Natural killer cell treated with Interleukin-12 subunit alpha and Interleukin-12 subunit beta and Interleukin-15 and Interleukin-18, amount 100 ng/mL, for 72 hours (primary cell): Measurements from ENCODE around the gene MACROD2. TPM values are rescaled to one million over a fixed set of nuclear protein-coding genes. Genes with fewer than 3 reads are reported as not detected.
"Not testable (repeated sequence)": the region's sequence is repeated elsewhere in the genome, so short reads cannot be mapped to it uniquely, and the experiment has no call there.

Experiments used
- ATAC-seq, 2 donors: fragments of 150-1000 bp; cut with Tn5 transposase in 1 of 2; sonication (Bioruptor Pico), chemical (Tn5 transposase) in 1 of 2; 2 replicates each; pipeline ENCODE4 v1.10.0; 2021
- DNase-seq: peaks from one replicate; pipeline ENCODE4 v3.0.0; 2022; ENCODE audit warnings: low spot score
- H3K27ac Mint-ChIP-seq, 2 donors: 1 replicate in 1 of 2; 2 replicates in 1 of 2; pipeline ENCODE4 v1.8.0; 2022; ENCODE audit warnings: mixed read lengths in 2 of 2, mild to moderate bottlenecking in 1 of 2, moderate library complexity in 1 of 2
- H3K27me3 Mint-ChIP-seq, 2 donors: 1 replicate in 1 of 2; 2 replicates in 1 of 2; pipeline ENCODE4 v1.8.0; 2022; ENCODE audit warnings: mixed read lengths in 2 of 2
- H3K36me3 Mint-ChIP-seq: one replicate; pipeline ENCODE4 v1.8.0; 2022; ENCODE audit warnings: mixed read lengths
- H3K4me1 Mint-ChIP-seq, 2 donors: 1 replicate in 1 of 2; 2 replicates in 1 of 2; pipeline ENCODE4 v1.8.0; 2022; ENCODE audit warnings: low read depth in 2 of 2, mixed read lengths in 2 of 2, mild to moderate bottlenecking in 1 of 2
- H3K4me3 Mint-ChIP-seq: one replicate; pipeline ENCODE4 v1.8.0; 2022; ENCODE audit warnings: mixed read lengths
- H3K9me3 Mint-ChIP-seq: 2 replicates; pipeline ENCODE4 v1.8.0; 2022; ENCODE audit warnings: mixed read lengths
- total RNA-seq, 2 donors: library from RNA; stranded (reverse); gene quantifications; one replicate each; pipeline ENCODE4 v1.2.3, GENCODE V29; 2022

Gene MACROD2
- total RNA-seq, 2 donors from 2014 or later, result not detected

- H3K4me3 Mint-ChIP-seq, result no peak overlapping the region
Measured at GRCh38 chr20:14030991-14031390, 35.7 kb downstream of the MACROD2 start.

GRCh38 chr20:14033310-14033709 is 38.0 kb downstream of the MACROD2 start:
- no peaks in the 10 kb centered on the region for H3K4me1 Mint-ChIP-seq
- ATAC-seq, result no peak

More at GRCh38 chr20:14030991-14031390, 35.7 kb downstream of the MACROD2 start:
- Mint-ChIP-seq H3K9me3 (peaks cover 3% of the 10 kb centered on the region), H3K27me3 (no peaks in the 10 kb centered on the region), H3K4me1 (no peaks in the 10 kb centered on the region), H3K27ac (no peak overlapping the region), H3K36me3 (peaks cover 4% of the 10 kb centered on the region)
- no peak for ATAC-seq
- no peak for DNase-seq

GRCh38 chr20:14036567-14036966 is 41.3 kb downstream of the MACROD2 start:
- DNase-seq (no peak), ATAC-seq (no peak)
- no peak overlapping the region for H3K27ac Mint-ChIP-seq
- H3K9me3 Mint-ChIP-seq, result peaks cover 3% of the 10 kb centered on the region
- no peaks in the 10 kb centered on the region for H3K36me3 Mint-ChIP-seq
- H3K27me3 Mint-ChIP-seq, result no peaks in the 10 kb centered on the region
- no peaks in the 10 kb centered on the region for H3K4me1 Mint-ChIP-seq
- no peak overlapping the region for H3K4me3 Mint-ChIP-seq

More at GRCh38 chr20:14033310-14033709, 38.0 kb downstream of the MACROD2 start:
- H3K36me3 Mint-ChIP-seq, result no peaks in the 10 kb centered on the region
- no peaks in the 10 kb centered on the region for H3K27me3 Mint-ChIP-seq
- no peak overlapping the region for H3K4me3 Mint-ChIP-seq
- no peak for DNase-seq
- H3K9me3 Mint-ChIP-seq, result no peaks in the 10 kb centered on the region
- no peak overlapping the region for H3K27ac Mint-ChIP-seq

- H3K27ac Mint-ChIP-seq, H3K27me3 Mint-ChIP-seq, DNase-seq, H3K9me3 Mint-ChIP-seq, H3K4me3 Mint-ChIP-seq, H3K4me1 Mint-ChIP-seq, H3K36me3 Mint-ChIP-seq, ATAC-seq: not testable (repeated sequence)
Measured at GRCh38 chr20:14044712-14045276, 49.5 kb downstream of the MACROD2 start.

GRCh38 chr20:14046534-14046933 is 51.2 kb downstream of the MACROD2 start:
- DNase-seq (no peak), ATAC-seq (no peak)
- no peak overlapping the region for H3K27ac Mint-ChIP-seq
- H3K27me3 Mint-ChIP-seq, result no peaks in the 10 kb centered on the region
- no peak overlapping the region for H3K4me3 Mint-ChIP-seq
- H3K36me3 Mint-ChIP-seq, result no peaks in the 10 kb centered on the region
- no peaks in the 10 kb centered on the region for H3K9me3 Mint-ChIP-seq
- no peaks in the 10 kb centered on the region for H3K4me1 Mint-ChIP-seq

GRCh38 chr20:14049111-14049510 is 53.8 kb downstream of the MACROD2 start:
- ATAC-seq, result no peak
- DNase-seq, result no peak
- no peaks in the 10 kb centered on the region for H3K36me3 Mint-ChIP-seq
- no peaks in the 10 kb centered on the region for H3K9me3 Mint-ChIP-seq
- no peaks in the 10 kb centered on the region for H3K27me3 Mint-ChIP-seq
- H3K27ac Mint-ChIP-seq, result no peak overlapping the region
- H3K4me1 Mint-ChIP-seq, result no peaks in the 10 kb centered on the region
- no peak overlapping the region for H3K4me3 Mint-ChIP-seq

- H3K4me3 Mint-ChIP-seq, result no peak overlapping the region
- no peak for DNase-seq
- H3K27me3 Mint-ChIP-seq, result peaks cover 0 to 2% of the 10 kb centered on the region in 2 donors
- no peaks in the 10 kb centered on the region for H3K9me3 Mint-ChIP-seq
- no peaks in the 10 kb centered on the region for H3K4me1 Mint-ChIP-seq
- H3K27ac Mint-ChIP-seq, result no peak overlapping the region
- no peaks in the 10 kb centered on the region for H3K36me3 Mint-ChIP-seq
- ATAC-seq, result no peak
Measured at GRCh38 chr20:14051454-14051853, 56.1 kb downstream of the MACROD2 start.

GRCh38 chr20:14055127-14055742 is 59.9 kb downstream of the MACROD2 start:
- Mint-ChIP-seq H3K4me3 (no peak overlapping the region), H3K27ac (no peak overlapping the region), H3K36me3 (no peaks in the 10 kb centered on the region), H3K4me1 (no peaks in the 10 kb centered on the region), H3K9me3 (no peaks in the 10 kb centered on the region), H3K27me3 (peaks cover 0 to 2% of the 10 kb centered on the region in 2 donors)
- DNase-seq (no peak), ATAC-seq (no peak)

GRCh38 chr20:14062171-14062570 is 66.9 kb downstream of the MACROD2 start:
- Mint-ChIP-seq H3K9me3 (peaks cover 4% of the 10 kb centered on the region), H3K27ac (no peak overlapping the region), H3K4me3 (no peak overlapping the region), H3K4me1 (no peaks in the 10 kb centered on the region), H3K36me3 (no peaks in the 10 kb centered on the region), H3K27me3 (no peaks in the 10 kb centered on the region)
- DNase-seq (no peak), ATAC-seq (no peak)

GRCh38 chr20:14062786-14063185 is 67.5 kb downstream of the MACROD2 start:
- no peak overlapping the region for H3K27ac Mint-ChIP-seq
- H3K36me3 Mint-ChIP-seq, result no peaks in the 10 kb centered on the region
- ATAC-seq (no peak), DNase-seq (no peak)
- H3K4me1 Mint-ChIP-seq, result no peaks in the 10 kb centered on the region
- no peak overlapping the region for H3K4me3 Mint-ChIP-seq
- H3K27me3 Mint-ChIP-seq, result no peaks in the 10 kb centered on the region
- H3K9me3 Mint-ChIP-seq, result peaks cover 4% of the 10 kb centered on the region

- no peak overlapping the region for H3K27ac Mint-ChIP-seq
- H3K9me3 Mint-ChIP-seq, result peaks cover 7% of the 10 kb centered on the region
- no peak for ATAC-seq
- H3K4me3 Mint-ChIP-seq, result no peak overlapping the region
- H3K27me3 Mint-ChIP-seq, result no peaks in the 10 kb centered on the region
- H3K36me3 Mint-ChIP-seq, result no peaks in the 10 kb centered on the region
- no peaks in the 10 kb centered on the region for H3K4me1 Mint-ChIP-seq
- DNase-seq, result no peak
Measured at GRCh38 chr20:14064333-14064732, 69.0 kb downstream of the MACROD2 start.

GRCh38 chr20:14064921-14065320 is 69.6 kb downstream of the MACROD2 start:
- Mint-ChIP-seq H3K27ac (no peak overlapping the region), H3K27me3 (no peaks in the 10 kb centered on the region), H3K36me3 (no peaks in the 10 kb centered on the region), H3K4me1 (no peaks in the 10 kb centered on the region), H3K9me3 (peaks cover 7% of the 10 kb centered on the region), H3K4me3 (no peak overlapping the region)
- ATAC-seq, result no peak
- no peak for DNase-seq

GRCh38 chr20:14065774-14066173 is 70.5 kb downstream of the MACROD2 start:
- ATAC-seq (no peak), DNase-seq (no peak)
- no peaks in the 10 kb centered on the region for H3K27me3 Mint-ChIP-seq
- H3K4me1 Mint-ChIP-seq, result no peaks in the 10 kb centered on the region
- no peak overlapping the region for H3K4me3 Mint-ChIP-seq
- no peaks in the 10 kb centered on the region for H3K36me3 Mint-ChIP-seq
- peaks cover 7% of the 10 kb centered on the region for H3K9me3 Mint-ChIP-seq
- no peak overlapping the region for H3K27ac Mint-ChIP-seq

GRCh38 chr20:14067603-14068002 is 72.3 kb downstream of the MACROD2 start:
- no peaks in the 10 kb centered on the region for H3K27me3 Mint-ChIP-seq
- no peak overlapping the region for H3K27ac Mint-ChIP-seq
- H3K36me3 Mint-ChIP-seq, result no peaks in the 10 kb centered on the region
- H3K4me3 Mint-ChIP-seq, result no peak overlapping the region
- DNase-seq (no peak), ATAC-seq (no peak)
- H3K9me3 Mint-ChIP-seq, result peaks cover 7% of the 10 kb centered on the region
- no peaks in the 10 kb centered on the region for H3K4me1 Mint-ChIP-seq

GRCh38 chr20:14069796-14070195 is 74.5 kb downstream of the MACROD2 start:
- H3K27me3 Mint-ChIP-seq, result no peaks in the 10 kb centered on the region
- H3K4me1 Mint-ChIP-seq, result no peaks in the 10 kb centered on the region
- no peak for ATAC-seq
- H3K36me3 Mint-ChIP-seq, result no peaks in the 10 kb centered on the region
- no peak for DNase-seq
- no peak overlapping the region for H3K4me3 Mint-ChIP-seq
- H3K9me3 Mint-ChIP-seq, result peaks cover 9% of the 10 kb centered on the region
- H3K27ac Mint-ChIP-seq, result no peak overlapping the region
